M059J (cell line): ENCODE results near the gene PLAAT1. TPM values are rescaled to one million over a fixed set of nuclear protein-coding genes. Genes with fewer than 3 reads are reported as not detected.
A peak's percentile ranks its signal among the peaks of the same experiment; 100 is the strongest.

ENCODE experiments used
- DNase-seq: peaks from one replicate; pipeline ENCODE4 v3.0.0-alpha.2; 2012; ENCODE audit warnings: low read depth
- total RNA-seq: library from RNA; depleted of rRNA; stranded (reverse); fragments of >200 nt; shearing (Covaris generic); gene quantifications from 2 replicates; pipeline ENCODE4 v1.2.3, GENCODE V29; 2014; rRNA removed

PLAAT1 gene
- total RNA-seq, 1 experiment from 2014 or later, result 4.8 TPM

- DNase-seq, result no peak
Measured at GRCh38 chr3:193253986-193254660, 13.1 kb downstream of the PLAAT1 start.

GRCh38 chr3:193261970-193262369 is 20.9 kb downstream of the PLAAT1 start:
- no peak for DNase-seq

- DNase-seq, result no peak
Measured at GRCh38 chr3:193262707-193263106, 21.7 kb downstream of the PLAAT1 start.

GRCh38 chr3:193269343-193270028 is 28.5 kb downstream of the PLAAT1 start:
- peak; percentile 6 for DNase-seq

GRCh38 chr3:193270451-193270850 is 29.4 kb downstream of the PLAAT1 start:
- DNase-seq, result no peak

- DNase-seq, result no peak
Measured at GRCh38 chr3:193271101-193271840, 30.2 kb downstream of the PLAAT1 start.

GRCh38 chr3:193292386-193292785 is 51.4 kb downstream of the PLAAT1 start:
- DNase-seq, result peak; percentile 68

- no peak for DNase-seq
Measured at GRCh38 chr3:193295985-193296384, 55.0 kb downstream of the PLAAT1 start.

- peak; percentile 87 for DNase-seq
Measured at GRCh38 chr3:193297421-193297820, 56.4 kb downstream of the PLAAT1 start.

- peak; percentile 75 for DNase-seq
Measured at GRCh38 chr3:193301433-193301832, 60.4 kb downstream of the PLAAT1 start.

GRCh38 chr3:193305356-193305755 is 64.3 kb downstream of the PLAAT1 start:
- DNase-seq, result no peak

- no peak for DNase-seq
Measured at GRCh38 chr3:193310914-193311723, 70.1 kb downstream of the PLAAT1 start.

- no peak for DNase-seq
Measured at GRCh38 chr3:193313061-193313958, 72.3 kb downstream of the PLAAT1 start.

- no peak for DNase-seq
Measured at GRCh38 chr3:193314161-193314560, 73.1 kb downstream of the PLAAT1 start.

- DNase-seq, result no peak
Measured at GRCh38 chr3:193317682-193318300, 76.8 kb downstream of the PLAAT1 start.

Other genes with a start within 250 kb of the PLAAT1 start
- not detected in 2 replicates for gene ATP13A5, start 137.5 kb downstream of the PLAAT1 start, total RNA-seq